ENCODE results near the gene RBPJ. TPM values are rescaled to one million over a fixed set of nuclear protein-coding genes. Genes with fewer than 3 reads are reported as not detected.
A peak's percentile ranks its signal among the peaks of the same experiment; 100 is the strongest.

RBPJ gene
- total RNA-seq, 2 donors from 2014 or later = 71.1 to 78.0 TPM

DNA sequence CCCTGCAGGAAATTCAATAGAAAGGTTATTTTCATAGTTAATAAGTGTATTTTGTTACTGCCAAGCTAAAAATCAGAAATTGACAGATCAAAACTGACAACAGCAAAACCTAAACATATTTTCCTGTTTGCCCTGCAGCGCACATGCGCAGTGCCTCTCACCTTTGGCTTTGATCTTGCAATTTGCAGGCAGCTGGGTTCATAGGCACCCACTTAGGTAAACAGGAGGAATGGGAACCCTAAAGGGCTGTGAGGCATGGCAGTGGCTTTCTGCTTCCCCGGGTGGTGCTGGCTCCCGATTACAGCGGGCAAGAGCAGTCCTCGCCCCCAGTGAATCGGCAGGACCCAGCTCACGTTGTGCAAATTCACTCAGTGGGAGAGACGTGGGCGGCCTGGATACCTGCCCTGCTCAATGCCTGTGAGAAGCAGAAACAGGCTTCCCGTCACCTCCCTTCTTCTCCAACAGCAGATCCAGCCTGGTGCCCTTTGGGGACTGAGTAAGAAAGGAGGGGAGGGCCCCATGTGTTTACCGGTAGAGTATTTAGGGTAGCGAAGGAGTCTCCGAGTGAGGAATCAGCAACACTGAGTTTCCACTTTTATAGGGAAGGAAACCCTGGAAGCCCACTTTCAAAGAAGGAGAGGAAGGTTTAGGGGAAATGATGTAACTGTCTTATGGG, 143.7 kb downstream of the RBPJ start:
- Mint-ChIP-seq H3K4me3 (no peak overlapping the region), H3K36me3 (ENCODE audit: low read depth) (no peaks in the 10 kb centered on the region), H3K27ac (no peak overlapping the region), H3K27me3 (ENCODE audit: insufficient read depth) (peaks cover 4% of the 10 kb centered on the region), H3K9me3 (no peaks in the 10 kb centered on the region), H3K4me1 (no peaks in the 10 kb centered on the region)
- 93 to 94% methylated on average over 6 to 14 of the region's 14 CpGs for WGBS, 2 experiments (ENCODE audit: insufficient coverage in 1 of 2, insufficient read length in 1 of 2)
- Histone ChIP-seq H3K27ac (ENCODE audit: low read depth, low read length) (no peak overlapping the region), H3K4me1 (ENCODE audit: control insufficient read depth, insufficient read depth, low read length) (no peaks in the 10 kb centered on the region), H3K27me3 (ENCODE audit: control insufficient read depth, insufficient read depth, low read length, poor library complexity, severe bottlenecking) (peaks cover 10% of the 10 kb centered on the region), H3K36me3 (ENCODE audit: control insufficient read depth, insufficient read depth, low read length) (no peaks in the 10 kb centered on the region), H3K9ac (ENCODE audit: extremely low read depth, low read length, poor library complexity, severe bottlenecking) (no peak overlapping the region), H3K9me3 (ENCODE audit: control insufficient read depth, low read length) (no peaks in the 10 kb centered on the region), H3K4me3 (ENCODE audit: low read length) (no peak overlapping the region)
- DNase-seq = peak; percentile 20
- TF ChIP-seq, protein P1, sequence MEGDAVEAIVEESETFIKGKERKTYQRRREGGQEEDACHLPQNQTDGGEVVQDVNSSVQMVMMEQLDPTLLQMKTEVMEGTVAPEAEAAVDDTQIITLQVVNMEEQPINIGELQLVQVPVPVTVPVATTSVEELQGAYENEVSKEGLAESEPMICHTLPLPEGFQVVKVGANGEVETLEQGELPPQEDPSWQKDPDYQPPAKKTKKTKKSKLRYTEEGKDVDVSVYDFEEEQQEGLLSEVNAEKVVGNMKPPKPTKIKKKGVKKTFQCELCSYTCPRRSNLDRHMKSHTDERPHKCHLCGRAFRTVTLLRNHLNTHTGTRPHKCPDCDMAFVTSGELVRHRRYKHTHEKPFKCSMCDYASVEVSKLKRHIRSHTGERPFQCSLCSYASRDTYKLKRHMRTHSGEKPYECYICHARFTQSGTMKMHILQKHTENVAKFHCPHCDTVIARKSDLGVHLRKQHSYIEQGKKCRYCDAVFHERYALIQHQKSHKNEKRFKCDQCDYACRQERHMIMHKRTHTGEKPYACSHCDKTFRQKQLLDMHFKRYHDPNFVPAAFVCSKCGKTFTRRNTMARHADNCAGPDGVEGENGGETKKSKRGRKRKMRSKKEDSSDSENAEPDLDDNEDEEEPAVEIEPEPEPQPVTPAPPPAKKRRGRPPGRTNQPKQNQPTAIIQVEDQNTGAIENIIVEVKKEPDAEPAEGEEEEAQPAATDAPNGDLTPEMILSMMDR (conservative IDR thresholded peaks at IDR 0.05) = no peak

DNA sequence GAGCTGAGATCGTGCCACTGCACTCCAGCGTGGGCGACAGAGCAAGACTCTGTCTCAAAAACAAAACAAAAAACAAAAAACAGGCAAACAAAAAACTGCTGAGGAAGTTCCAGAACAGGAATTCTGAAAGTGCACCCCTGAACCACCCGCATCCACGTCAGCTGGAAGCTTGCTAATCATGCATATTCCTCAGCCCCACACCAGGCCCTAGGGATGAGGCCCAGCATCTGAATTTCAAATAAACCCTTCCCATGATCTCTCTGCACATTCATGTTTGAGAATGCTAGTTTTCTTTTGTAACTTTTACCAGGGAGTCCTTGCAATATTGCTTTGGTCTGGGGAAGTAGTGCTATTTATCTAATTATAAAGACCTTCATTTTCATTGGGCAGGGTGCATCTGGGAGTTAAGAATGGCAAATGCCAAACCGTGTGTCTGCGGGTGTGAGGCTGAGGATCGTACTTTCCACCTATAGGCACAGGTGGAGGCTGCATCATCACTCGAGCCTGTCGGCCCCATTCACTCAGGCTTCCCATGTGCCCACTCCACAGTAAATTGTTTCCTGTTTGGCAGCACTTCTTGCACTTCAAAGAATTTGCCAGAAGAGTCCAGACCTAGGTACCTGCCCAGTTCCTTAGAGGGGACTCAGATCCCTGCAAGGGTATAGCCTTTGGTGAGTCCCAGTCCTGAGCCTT, 145.9 kb downstream of the RBPJ start:
- H3K27me3 Mint-ChIP-seq (ENCODE audit: insufficient read depth) = peaks cover 4% of the 10 kb centered on the region
- Histone ChIP-seq H3K27me3 (ENCODE audit: control insufficient read depth, insufficient read depth, low read length, poor library complexity, severe bottlenecking) (peaks cover 10% of the 10 kb centered on the region), H3K4me1 (ENCODE audit: control insufficient read depth, insufficient read depth, low read length) (no peaks in the 10 kb centered on the region), H3K27ac (ENCODE audit: low read depth, low read length) (no peak overlapping the region), H3K36me3 (ENCODE audit: control insufficient read depth, insufficient read depth, low read length) (no peaks in the 10 kb centered on the region), H3K9ac (ENCODE audit: extremely low read depth, low read length, poor library complexity, severe bottlenecking) (no peak overlapping the region), H3K4me3 (ENCODE audit: low read length) (no peak overlapping the region), H3K9me3 (ENCODE audit: control insufficient read depth, low read length) (no peaks in the 10 kb centered on the region)
- H3K9me3 Mint-ChIP-seq = no peaks in the 10 kb centered on the region
- no peak overlapping the region for H3K27ac Mint-ChIP-seq
- peaks cover 2% of the 10 kb centered on the region for H3K4me1 Mint-ChIP-seq
- TF ChIP-seq, protein P1 (conservative IDR thresholded peaks at IDR 0.05) = no peak
- DNase-seq = no peak
- WGBS, 2 experiments (ENCODE audit: insufficient coverage in 1 of 2, insufficient read length in 1 of 2) = 94% methylated on average over 10 of the region's 10 CpGs
- no peaks in the 10 kb centered on the region for H3K36me3 Mint-ChIP-seq (ENCODE audit: low read depth)
- no peak overlapping the region for H3K4me3 Mint-ChIP-seq

DNA sequence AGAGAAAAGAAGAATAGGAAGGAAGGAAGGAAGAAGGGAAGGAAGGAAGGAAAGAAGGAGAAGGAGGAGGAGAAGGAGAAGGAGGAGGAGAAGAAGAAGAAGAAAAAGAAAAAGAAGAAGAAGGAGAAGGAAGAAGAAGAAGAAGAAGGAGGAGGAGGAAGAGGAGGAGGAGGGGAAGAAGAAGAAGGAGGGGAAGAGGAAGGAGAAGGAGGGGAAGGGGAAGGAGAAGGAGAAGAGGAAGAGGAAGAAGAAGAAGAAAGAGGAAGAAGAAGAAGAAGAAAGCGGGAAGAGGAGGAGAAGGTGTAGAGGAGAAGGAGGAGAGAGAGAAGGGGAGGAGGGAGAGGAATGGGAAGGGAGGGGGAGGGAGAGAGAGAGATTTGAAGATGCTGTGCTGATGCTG, 146.9 kb downstream of the RBPJ start:
- H3K4me1 Mint-ChIP-seq = peaks cover 2% of the 10 kb centered on the region
- 90 to 100% methylated on average over 1 of the region's 1 CpG for WGBS, 2 experiments (ENCODE audit: insufficient coverage in 1 of 2, insufficient read length in 1 of 2)
- Histone ChIP-seq H3K9ac (ENCODE audit: extremely low read depth, low read length, poor library complexity, severe bottlenecking) (no peak overlapping the region), H3K4me3 (ENCODE audit: low read length) (no peak overlapping the region), H3K27ac (ENCODE audit: low read depth, low read length) (no peak overlapping the region), H3K27me3 (ENCODE audit: control insufficient read depth, insufficient read depth, low read length, poor library complexity, severe bottlenecking) (peaks cover 7% of the 10 kb centered on the region), H3K36me3 (ENCODE audit: control insufficient read depth, insufficient read depth, low read length) (no peaks in the 10 kb centered on the region), H3K9me3 (ENCODE audit: control insufficient read depth, low read length) (no peaks in the 10 kb centered on the region), H3K4me1 (ENCODE audit: control insufficient read depth, insufficient read depth, low read length) (no peaks in the 10 kb centered on the region)
- H3K36me3 Mint-ChIP-seq (ENCODE audit: low read depth) = no peaks in the 10 kb centered on the region
- TF ChIP-seq, protein P1 (conservative IDR thresholded peaks at IDR 0.05) = no peak
- H3K27me3 Mint-ChIP-seq (ENCODE audit: insufficient read depth) = peaks cover 4% of the 10 kb centered on the region
- H3K27ac Mint-ChIP-seq = no peak overlapping the region
- DNase-seq = no peak
- H3K4me3 Mint-ChIP-seq = no peak overlapping the region
- no peaks in the 10 kb centered on the region for H3K9me3 Mint-ChIP-seq

All from endodermal cell (in vitro differentiated cells).